GM19328 (cell line): ENCODE results near the gene ACE.

ENCODE experiments used
- ATAC-seq: cut with Tn5 transposase; IDR thresholded peaks from one replicate; pipeline ENCODE4 v1.9.1; 2021; ENCODE audit warnings: mild to moderate bottlenecking, moderate library complexity; ENCODE audit not compliant: unreplicated experiment

Gene ACE

GRCh38 chr17:63476854-63477479 lies at the start of gene ACE:
Gene ACE, plus strand, starts transcription at chr17:63477061. Its CDS starts 34 bp downstream, at chr17:63477095.
- no peak for ATAC-seq

DNA sequence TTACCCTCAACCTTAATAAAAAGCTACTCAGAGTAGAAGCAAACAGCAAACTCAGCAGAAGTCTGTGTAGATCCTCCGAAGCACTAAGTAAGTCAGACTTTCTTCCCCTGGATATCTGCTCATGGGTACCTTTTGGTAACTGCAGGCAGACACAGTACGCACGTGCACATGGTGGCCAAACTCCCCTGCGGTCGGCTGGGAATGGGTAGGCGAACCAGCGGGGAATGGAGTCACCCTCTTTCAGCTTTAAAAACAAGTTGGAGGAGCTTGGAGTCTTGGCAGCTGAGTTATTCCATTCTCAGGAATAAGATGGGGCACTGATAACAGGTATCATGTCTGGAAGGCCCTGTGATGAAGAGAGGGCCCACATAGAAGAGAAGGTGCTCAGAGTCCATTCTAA lies 47.1 kb upstream of the ACE start:
- no peak for ATAC-seq

DNA sequence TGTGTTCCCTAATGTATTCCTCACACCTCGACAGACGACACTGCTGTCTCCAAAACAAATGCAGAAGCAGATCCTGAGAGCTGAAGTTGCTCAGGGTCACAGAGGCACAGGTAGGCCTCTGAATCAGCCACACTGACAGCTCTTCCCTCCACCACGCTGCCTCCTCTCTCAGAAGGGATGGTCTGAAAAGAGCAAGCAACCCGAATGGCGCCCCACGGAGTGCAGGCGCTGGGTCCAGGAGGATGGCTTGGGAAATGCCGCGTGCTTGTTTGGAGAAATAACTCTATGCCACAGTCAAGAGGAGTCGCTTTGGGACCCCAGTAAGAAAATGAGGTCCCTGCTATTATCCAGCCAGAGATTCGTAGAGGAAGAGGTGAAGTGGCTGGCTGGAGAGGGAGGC lies 46.6 kb upstream of the ACE start:
- no peak for ATAC-seq

DNA sequence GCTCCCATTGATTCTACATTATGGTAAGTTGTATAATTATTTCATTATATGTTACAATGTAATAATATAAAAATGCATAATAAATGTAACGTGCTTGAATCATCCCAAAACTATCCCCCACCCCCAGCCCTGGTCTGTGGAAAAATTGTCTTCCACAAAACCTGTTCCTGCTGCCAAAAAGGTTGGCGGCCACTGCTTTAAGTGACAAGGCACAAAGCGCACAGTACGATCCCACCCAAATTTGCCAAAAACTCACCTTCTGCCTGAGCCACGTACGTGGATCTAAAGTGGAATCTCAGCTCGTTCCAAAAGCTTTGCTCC lies 45.3 kb upstream of the ACE start:
- no peak for ATAC-seq

DNA sequence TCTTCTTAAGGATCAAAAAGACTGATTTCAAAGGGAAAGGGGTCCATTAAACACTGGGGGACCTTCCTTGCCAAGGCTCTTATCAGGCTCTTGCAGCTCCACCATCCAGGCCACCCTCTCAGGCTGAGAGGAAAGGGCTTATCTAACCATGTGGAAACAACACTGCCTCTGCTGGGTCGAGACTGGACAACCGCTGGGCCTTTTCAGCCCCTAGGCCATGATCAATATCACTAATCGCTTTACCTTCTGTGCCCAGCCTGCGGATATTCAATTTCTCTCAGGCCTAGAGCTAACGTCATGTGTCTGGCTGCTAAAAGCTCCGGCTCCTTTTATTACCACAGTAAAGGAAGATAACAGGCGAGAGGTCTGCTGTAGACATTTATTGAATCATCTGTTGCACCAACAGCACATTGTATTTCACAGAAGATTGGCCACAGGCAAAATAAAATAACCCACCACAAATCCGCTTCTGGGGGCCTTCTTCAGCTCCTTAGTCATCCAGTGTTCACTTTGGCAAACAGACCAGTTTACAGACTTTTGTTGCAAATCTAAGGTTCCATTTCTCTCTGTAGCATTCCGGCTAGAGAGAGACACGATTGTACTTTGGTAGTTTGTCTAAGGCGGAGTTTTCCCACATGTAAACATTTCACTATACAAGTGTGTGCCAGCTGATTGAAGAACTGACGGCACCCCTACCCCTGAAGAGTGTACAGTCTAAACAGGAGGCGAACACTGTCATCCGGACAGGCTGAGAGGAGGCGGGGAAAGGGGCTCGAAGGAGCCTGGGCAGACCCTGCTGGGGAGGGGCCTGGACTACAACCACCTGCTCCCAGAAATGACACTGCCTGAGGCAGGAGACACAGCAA lies 44.7 kb upstream of the ACE start:
- ATAC-seq = no peak

DNA sequence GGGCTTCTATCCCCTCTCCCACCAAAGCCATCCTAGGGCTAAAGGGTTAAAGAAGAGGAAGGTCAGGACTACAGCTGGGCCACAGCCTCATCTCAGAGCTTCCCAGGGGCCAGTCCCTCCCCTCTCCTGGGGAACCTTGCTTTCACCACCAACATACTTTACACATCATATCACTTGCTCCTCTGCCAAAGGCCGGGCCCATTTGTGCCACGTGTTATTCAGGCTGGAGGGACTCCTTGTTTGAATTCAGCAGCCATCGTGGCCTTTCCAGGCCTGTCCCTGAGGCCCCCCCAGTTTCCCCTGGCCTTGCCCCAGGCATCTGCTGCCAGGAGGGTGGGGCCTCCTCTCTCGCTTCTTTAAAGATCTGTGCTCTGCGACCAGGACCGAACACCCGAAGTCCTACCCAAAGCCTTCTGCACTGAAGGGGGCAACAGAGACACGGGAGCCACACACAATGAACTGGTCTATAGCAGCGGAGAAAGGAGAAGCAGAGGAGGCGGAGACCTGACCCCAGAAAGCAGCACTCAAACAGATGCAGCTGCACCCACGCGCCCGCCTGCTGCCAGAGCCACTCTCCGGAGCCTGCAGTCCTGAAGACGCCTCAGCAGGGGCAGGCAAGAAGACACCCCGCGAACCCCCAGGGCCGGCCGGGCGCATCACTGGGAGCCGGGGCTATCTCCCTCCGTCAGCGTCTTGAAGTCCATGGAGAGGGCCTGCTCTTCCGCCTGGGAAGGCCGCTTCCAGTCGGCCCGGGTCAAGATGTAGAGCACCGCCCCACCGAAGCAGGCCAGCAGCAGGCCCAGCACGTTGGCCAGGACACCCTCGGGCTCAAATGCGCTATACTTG lies 42.9 kb upstream of the ACE start:
- no peak for ATAC-seq

- no peak for ATAC-seq
These were observed 41.8 kb upstream of the ACE start for GRCh38 chr17:63434951-63435571.

DNA sequence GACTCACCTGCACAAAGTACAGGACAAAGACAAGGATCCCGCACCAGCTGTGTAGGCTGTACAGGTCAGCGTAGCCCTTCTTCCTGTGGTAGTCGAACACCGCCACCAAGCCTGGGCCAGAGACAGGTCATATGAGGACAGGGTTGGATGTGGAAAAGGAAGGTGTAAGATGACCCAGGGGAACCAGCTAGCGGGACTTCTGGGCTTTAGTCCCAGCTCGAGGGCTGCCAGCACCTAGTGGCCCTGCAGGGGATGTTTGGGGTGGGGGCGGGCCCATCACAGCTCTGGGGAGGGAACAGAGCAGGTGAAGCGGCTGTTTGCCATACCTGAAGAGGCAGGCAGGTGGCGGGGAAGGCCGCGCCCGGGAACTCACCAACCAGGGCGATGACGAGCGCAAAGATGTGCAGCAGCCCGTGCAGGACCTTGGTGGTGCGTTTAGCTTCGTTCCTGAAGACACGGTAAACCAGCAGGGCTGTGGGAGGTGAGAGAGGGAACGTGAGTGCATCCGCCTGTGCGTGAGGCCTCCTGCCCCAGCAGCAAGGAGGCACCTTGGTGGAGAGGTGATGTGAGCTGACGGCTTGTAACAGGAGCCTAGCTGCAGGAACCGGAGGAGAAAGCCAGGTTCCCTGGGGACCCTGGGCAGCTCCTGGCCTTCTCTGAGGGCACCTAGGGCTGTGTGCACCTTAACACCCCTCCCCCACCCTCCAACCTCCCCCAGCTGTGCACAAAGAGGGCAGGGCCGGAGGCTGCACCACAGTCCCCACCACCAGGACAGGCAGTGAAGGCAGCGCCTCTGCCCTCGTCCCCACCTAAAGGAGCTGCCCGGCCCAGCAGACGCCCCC lies 41.0 kb upstream of the ACE start:
- no peak for ATAC-seq

- no peak for ATAC-seq
These were observed 40.2 kb upstream of the ACE start for GRCh38 chr17:63436523-63437110.

DNA sequence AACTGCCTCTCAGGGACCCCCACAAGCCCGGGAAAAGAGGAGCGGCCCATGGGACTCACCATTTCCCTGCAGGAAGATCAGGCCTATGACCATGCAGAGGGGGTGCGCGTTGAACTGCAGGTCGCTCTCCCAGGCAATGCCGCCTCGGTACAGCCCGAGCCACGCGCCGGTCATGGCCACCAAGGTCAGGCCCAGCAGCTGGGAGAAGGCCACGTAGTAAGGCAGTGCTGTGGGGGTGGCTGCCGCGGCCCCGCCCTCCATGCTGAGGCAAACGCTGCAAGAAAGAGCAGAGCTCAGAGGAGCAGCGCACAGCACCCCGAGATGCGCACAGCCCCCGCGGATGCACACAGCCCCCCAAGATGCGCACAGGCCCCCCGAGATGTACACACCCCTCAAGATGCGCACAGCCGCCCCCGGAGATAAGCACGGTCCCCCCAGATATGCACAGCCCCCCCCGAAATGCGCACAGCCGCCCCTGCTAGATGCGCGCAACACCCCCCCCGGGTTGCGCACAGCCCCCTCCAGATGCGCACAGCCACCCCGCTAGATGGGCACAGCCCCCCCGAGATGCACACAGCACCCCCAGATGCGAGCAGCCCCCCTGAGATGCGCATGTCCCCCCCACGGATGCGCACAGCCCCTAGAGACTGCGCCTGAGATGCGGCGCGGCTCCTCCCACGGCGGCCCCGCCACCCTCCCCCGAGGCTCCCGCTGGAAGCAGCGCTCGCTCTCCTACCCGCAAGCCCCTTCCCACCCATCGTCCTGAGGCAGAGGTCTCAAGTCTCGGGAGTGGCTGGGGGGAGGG lies 39.4 kb upstream of the ACE start:
- ATAC-seq = no peak

DNA sequence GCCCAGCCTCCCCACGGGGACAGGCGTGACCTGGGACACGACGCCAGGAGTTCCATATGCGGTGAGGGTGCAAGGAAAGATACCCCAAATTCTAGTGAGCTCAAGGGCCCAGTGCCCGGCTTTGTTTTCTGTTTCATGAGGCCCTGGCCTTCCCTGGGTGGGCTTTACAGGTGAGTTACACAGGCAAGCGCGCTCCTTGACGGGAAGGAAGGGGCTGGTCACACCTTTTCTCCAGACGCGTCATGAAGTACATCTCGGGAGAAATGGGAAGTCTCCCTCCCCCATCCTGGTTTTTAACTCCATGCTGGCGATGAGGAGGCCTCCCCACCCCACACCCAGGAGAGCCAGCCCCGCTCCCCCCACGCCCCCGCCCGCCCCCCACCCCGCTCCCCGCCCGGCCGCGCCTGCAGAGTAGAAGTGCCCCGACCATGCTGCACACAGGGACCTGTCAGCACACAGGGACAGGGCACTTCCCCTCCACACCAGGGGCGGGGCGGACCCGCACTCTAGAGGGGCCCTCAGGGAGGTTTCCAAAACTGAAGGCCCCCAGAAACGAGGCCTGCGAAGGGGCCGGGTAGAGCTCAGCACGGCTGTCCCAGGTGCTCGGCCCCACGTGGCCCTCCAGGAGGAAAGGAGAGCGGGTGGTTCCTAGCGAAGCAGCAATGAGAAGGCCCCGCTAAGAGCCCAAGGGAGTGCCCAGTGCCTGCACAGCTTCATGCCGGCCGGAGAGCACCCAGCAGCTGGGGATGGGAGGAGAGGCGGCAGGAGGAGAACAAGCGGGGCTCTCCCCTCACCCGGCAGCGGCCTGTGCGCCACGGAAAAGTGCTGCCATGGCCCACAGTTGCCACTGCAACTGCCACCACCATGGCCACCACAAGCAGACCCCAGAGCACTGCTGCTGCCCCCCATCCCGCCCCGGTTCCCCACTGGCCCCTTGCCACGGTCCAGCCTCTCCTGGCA lies 38.5 kb upstream of the ACE start:
- ATAC-seq = no peak

DNA sequence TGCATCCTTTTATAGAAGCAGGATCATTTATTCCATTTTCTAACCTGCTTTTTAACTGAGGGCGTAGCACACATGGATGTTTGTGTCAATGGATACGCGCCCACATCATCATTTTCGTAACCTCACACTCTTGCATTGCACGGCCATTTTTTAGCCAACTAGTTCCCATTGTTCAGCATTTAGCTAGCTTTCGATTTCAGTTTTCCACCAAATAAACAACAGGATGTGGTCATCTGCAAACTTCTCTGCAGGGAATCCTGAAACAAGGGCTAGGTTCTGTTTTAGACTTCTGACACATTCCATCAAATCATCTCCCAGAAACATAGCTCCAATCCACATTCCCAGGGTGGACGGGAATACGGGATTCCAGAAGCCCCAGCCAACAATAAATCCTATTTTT lies 37.2 kb upstream of the ACE start:
- ATAC-seq = no peak

DNA sequence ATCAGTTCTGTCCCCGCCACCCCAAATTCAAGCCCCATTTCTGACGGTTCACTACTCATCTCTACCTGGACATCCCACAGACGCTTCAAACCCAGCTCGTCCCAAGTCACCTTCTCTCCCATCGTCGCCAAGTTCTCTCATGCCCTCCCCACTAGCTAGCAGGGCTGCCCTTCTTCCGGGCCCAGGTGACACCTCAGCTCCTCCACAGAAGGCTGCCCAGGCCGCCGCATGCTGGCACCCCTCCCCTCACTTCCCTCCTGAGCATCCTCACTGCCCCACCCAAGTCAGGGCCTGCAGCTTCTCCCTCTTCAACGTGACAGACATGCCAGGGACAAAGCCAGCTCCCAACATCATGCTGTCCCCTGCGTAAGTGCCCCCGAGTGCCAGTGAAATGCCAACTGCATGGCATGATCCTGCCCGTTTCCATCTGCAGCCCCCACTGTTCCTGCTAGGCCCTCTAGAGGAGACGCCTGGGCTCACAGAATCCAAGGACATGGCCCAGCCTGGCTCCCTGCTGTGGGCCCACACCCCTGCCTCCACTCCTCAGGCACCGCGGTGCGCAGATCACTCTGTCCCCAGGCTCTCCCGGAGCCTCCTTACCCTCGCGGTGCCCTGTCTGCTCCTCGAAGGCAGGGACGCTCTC lies 36.6 kb upstream of the ACE start:
- ATAC-seq = no peak

GRCh38 chr17:63440770-63441335 lies 36.0 kb upstream of the ACE start:
- ATAC-seq = no peak

DNA sequence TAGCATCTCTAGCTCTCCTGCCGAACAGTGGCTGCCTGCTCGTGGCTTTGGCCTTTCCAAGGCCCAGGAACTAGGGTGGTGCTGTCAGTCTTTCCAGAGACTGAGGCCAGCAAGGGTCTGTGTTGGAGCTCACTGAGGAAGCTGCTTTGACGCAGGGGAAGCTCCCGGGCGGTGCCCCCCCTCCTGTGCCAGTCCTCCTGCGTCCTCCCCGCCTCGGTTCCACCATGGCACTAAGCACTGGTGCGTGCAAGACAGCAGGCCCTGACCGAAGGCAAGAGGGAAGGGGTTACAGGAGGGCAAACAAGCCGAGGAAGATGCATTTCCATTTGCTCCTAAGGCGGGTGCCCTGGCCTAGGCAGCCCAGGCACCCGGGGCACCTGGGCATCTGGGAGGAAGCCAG lies 35.2 kb upstream of the ACE start:
- ATAC-seq = no peak

GRCh38 chr17:63442074-63442473 lies 34.8 kb upstream of the ACE start:
- no peak for ATAC-seq

DNA sequence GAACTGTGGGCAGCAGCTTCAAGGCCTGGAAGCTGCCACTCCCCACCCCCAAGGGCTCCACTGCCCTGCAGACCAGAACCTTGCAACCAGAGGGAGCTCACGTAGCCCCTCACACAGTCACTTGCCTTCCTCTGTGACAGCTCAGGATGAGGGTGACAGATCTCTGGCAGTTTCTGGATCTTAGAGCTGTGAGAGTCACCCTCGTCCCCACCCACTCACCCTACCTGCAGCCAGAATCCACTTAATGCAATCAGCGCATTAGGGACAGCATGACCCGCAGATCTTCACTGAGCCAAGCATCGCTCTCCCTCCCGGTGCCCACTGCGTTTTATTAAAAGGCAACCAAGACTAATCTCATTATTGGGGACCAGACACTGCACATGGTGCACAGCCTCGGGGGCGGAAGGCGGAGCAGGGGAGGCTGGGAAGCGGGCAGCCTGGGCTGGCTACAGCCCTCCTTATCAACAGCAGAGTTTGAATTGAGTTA lies 34.3 kb upstream of the ACE start:
- no peak for ATAC-seq
